Measurements from ENCODE around the gene CCDC91.
"Not testable (repeated sequence)": the region's sequence is repeated elsewhere in the genome, so short reads cannot be mapped to it uniquely, and the experiment has no call there.

Gene CCDC91

GRCh38 chr12:28374556-28374955 lies 184.3 kb downstream of the CCDC91 start:
- Histone ChIP-seq H3K4me1 (ENCODE audit: control insufficient read depth, insufficient read depth, low read depth, low read length) (no peaks in the 10 kb centered on the region), H3K4ac (ENCODE audit: low read depth in 1 of 2, low read length in 2 of 2) (no peak overlapping the region), H3K14ac (ENCODE audit: low read length in 2 of 2) (no peak overlapping the region), H3K23ac (ENCODE audit: low read length in 2 of 2) (no peak overlapping the region), H3K27ac (ENCODE audit: low read length, poor library complexity, severe bottlenecking) (no peak overlapping the region), H3K9me3 (ENCODE audit: control insufficient read depth, low read length) (peaks cover 35% of the 10 kb centered on the region), H2AK5ac (ENCODE audit: low read length, severe bottlenecking) (no peak overlapping the region), H2BK120ac (ENCODE audit: low read depth, low read length) (no peak overlapping the region), H3K18ac (ENCODE audit: low read depth in 1 of 2, low read length in 2 of 2) (no peak overlapping the region), H3K79me1 (replicated peaks; ENCODE audit: low read length, poor library complexity, severe bottlenecking) (no peaks in the 10 kb centered on the region), H4K8ac (ENCODE audit: low read length) (no peak overlapping the region), H3K4me3 (ENCODE audit: insufficient read depth in 1 of 2, low read depth in 1 of 2, low read length in 2 of 2) (no peak overlapping the region), H2BK15ac (ENCODE audit: low read depth, poor library complexity, severe bottlenecking) (no peak overlapping the region), H3K27me3 (ENCODE audit: control insufficient read depth in 1 of 2, insufficient read depth in 1 of 2, low read length in 2 of 2) (no peaks in the 10 kb centered on the region), H3K9ac (ENCODE audit: low read length) (peak overlapping the region; percentile 49), H3K4me2 (ENCODE audit: low read length, poor library complexity, severe bottlenecking) (no peak overlapping the region), H3K36me3 (ENCODE audit: control insufficient read depth in 1 of 2, insufficient read depth in 2 of 2, low read depth in 1 of 2, low read length in 2 of 2) (peaks cover 2 to 11% of the 10 kb centered on the region in 2 experiments), H4K91ac (ENCODE audit: low read length) (no peak overlapping the region), H2BK12ac (ENCODE audit: low read length in 2 of 2) (no peak overlapping the region), H2BK5ac (ENCODE audit: low read depth, low read length, poor library complexity, severe bottlenecking) (no peak overlapping the region), H2AFZ (ENCODE audit: low read depth, low read length) (no peak overlapping the region)
- DNase-seq: no peak

- Histone ChIP-seq H3K36me3 (ENCODE audit: control insufficient read depth in 1 of 2, insufficient read depth in 2 of 2, low read depth in 1 of 2, low read length in 2 of 2) (no peaks in the 10 kb centered on the region), H3K9ac (ENCODE audit: low read length) (no peak overlapping the region)
These were observed 188.5 kb downstream of the CCDC91 start for GRCh38 chr12:28378736-28379135.

GRCh38 chr12:28379779-28380178 lies 189.5 kb downstream of the CCDC91 start:
- H3K4me1 ChIP-seq (ENCODE audit: control insufficient read depth, insufficient read depth, low read depth, low read length); H3K4ac ChIP-seq (ENCODE audit: low read depth in 1 of 2, low read length in 2 of 2); H2BK12ac ChIP-seq (ENCODE audit: low read length in 2 of 2); H2BK120ac ChIP-seq (ENCODE audit: low read depth, low read length); H3K36me3 ChIP-seq (ENCODE audit: control insufficient read depth in 1 of 2, insufficient read depth in 2 of 2, low read depth in 1 of 2, low read length in 2 of 2); H2BK5ac ChIP-seq (ENCODE audit: low read depth, low read length, poor library complexity, severe bottlenecking); H3K27me3 ChIP-seq (ENCODE audit: control insufficient read depth in 1 of 2, insufficient read depth in 1 of 2, low read length in 2 of 2); H3K4me2 ChIP-seq (ENCODE audit: low read length, poor library complexity, severe bottlenecking); DNase-seq; H2AFZ ChIP-seq (ENCODE audit: low read depth, low read length); H3K23ac ChIP-seq (ENCODE audit: low read length in 2 of 2); H3K14ac ChIP-seq (ENCODE audit: low read length in 2 of 2); H3K18ac ChIP-seq (ENCODE audit: low read depth in 1 of 2, low read length in 2 of 2); H4K8ac ChIP-seq (ENCODE audit: low read length); H3K9ac ChIP-seq (ENCODE audit: low read length); H4K91ac ChIP-seq (ENCODE audit: low read length); H2AK5ac ChIP-seq (ENCODE audit: low read length, severe bottlenecking); H3K9me3 ChIP-seq (ENCODE audit: control insufficient read depth, low read length); H2BK15ac ChIP-seq (ENCODE audit: low read depth, poor library complexity, severe bottlenecking); H3K4me3 ChIP-seq (ENCODE audit: insufficient read depth in 1 of 2, low read depth in 1 of 2, low read length in 2 of 2); H3K79me1 ChIP-seq (replicated peaks; ENCODE audit: low read length, poor library complexity, severe bottlenecking); H3K27ac ChIP-seq (ENCODE audit: low read length, poor library complexity, severe bottlenecking): not testable (repeated sequence)
- WGBS: 100% methylated on average over 1 of the region's 3 CpGs

More at GRCh38 chr12:28378736-28379135, 188.5 kb downstream of the CCDC91 start:
- H3K23ac ChIP-seq (ENCODE audit: low read length in 2 of 2): no peak overlapping the region
- H2BK120ac ChIP-seq (ENCODE audit: low read depth, low read length): no peak overlapping the region
- no peaks in the 10 kb centered on the region for H3K4me1 ChIP-seq (ENCODE audit: control insufficient read depth, insufficient read depth, low read depth, low read length)
- no peak overlapping the region for H4K91ac ChIP-seq (ENCODE audit: low read length)
- H3K4me3 ChIP-seq (ENCODE audit: insufficient read depth in 1 of 2, low read depth in 1 of 2, low read length in 2 of 2): no peak overlapping the region
- H3K4me2 ChIP-seq (ENCODE audit: low read length, poor library complexity, severe bottlenecking): no peak overlapping the region
- H3K14ac ChIP-seq (ENCODE audit: low read length in 2 of 2): no peak overlapping the region
- H3K4ac ChIP-seq (ENCODE audit: low read depth in 1 of 2, low read length in 2 of 2): no peak overlapping the region
- H3K27ac ChIP-seq (ENCODE audit: low read length, poor library complexity, severe bottlenecking): no peak overlapping the region
- H2BK12ac ChIP-seq (ENCODE audit: low read length in 2 of 2): no peak overlapping the region
- no peak overlapping the region for H2BK5ac ChIP-seq (ENCODE audit: low read depth, low read length, poor library complexity, severe bottlenecking)
- H2AK5ac ChIP-seq (ENCODE audit: low read length, severe bottlenecking): no peak overlapping the region
- no peaks in the 10 kb centered on the region for H3K79me1 ChIP-seq (replicated peaks; ENCODE audit: low read length, poor library complexity, severe bottlenecking)
- H2AFZ ChIP-seq (ENCODE audit: low read depth, low read length): no peak overlapping the region
- no peak for DNase-seq
- no peak overlapping the region for H3K18ac ChIP-seq (ENCODE audit: low read depth in 1 of 2, low read length in 2 of 2)
- no peak overlapping the region for H4K8ac ChIP-seq (ENCODE audit: low read length)
- no peaks in the 10 kb centered on the region for H3K27me3 ChIP-seq (ENCODE audit: control insufficient read depth in 1 of 2, insufficient read depth in 1 of 2, low read length in 2 of 2)
- no peak overlapping the region for H2BK15ac ChIP-seq (ENCODE audit: low read depth, poor library complexity, severe bottlenecking)
- peaks cover under 1% of the 10 kb centered on the region for H3K9me3 ChIP-seq (ENCODE audit: control insufficient read depth, low read length)

GRCh38 chr12:28383368-28383767 lies 193.1 kb downstream of the CCDC91 start:
- Histone ChIP-seq H3K4ac (ENCODE audit: low read depth in 1 of 2, low read length in 2 of 2) (no peak overlapping the region), H2BK15ac (ENCODE audit: low read depth, poor library complexity, severe bottlenecking) (no peak overlapping the region), H2BK12ac (ENCODE audit: low read length in 2 of 2) (no peak overlapping the region), H3K27me3 (ENCODE audit: control insufficient read depth in 1 of 2, insufficient read depth in 1 of 2, low read length in 2 of 2) (no peaks in the 10 kb centered on the region), H3K4me2 (ENCODE audit: low read length, poor library complexity, severe bottlenecking) (no peak overlapping the region), H3K79me1 (replicated peaks; ENCODE audit: low read length, poor library complexity, severe bottlenecking) (no peaks in the 10 kb centered on the region), H3K18ac (ENCODE audit: low read depth in 1 of 2, low read length in 2 of 2) (no peak overlapping the region), H4K91ac (ENCODE audit: low read length) (no peak overlapping the region), H3K27ac (ENCODE audit: low read length, poor library complexity, severe bottlenecking) (no peak overlapping the region), H4K8ac (ENCODE audit: low read length) (no peak overlapping the region), H2BK5ac (ENCODE audit: low read depth, low read length, poor library complexity, severe bottlenecking) (no peak overlapping the region), H2AFZ (ENCODE audit: low read depth, low read length) (no peak overlapping the region), H3K23ac (ENCODE audit: low read length in 2 of 2) (no peak overlapping the region), H3K4me1 (ENCODE audit: control insufficient read depth, insufficient read depth, low read depth, low read length) (no peaks in the 10 kb centered on the region), H3K14ac (ENCODE audit: low read length in 2 of 2) (no peak overlapping the region), H2AK5ac (ENCODE audit: low read length, severe bottlenecking) (no peak overlapping the region), H3K36me3 (ENCODE audit: control insufficient read depth in 1 of 2, insufficient read depth in 2 of 2, low read depth in 1 of 2, low read length in 2 of 2) (no peaks in the 10 kb centered on the region), H3K4me3 (ENCODE audit: insufficient read depth in 1 of 2, low read depth in 1 of 2, low read length in 2 of 2) (no peak overlapping the region), H3K9me3 (ENCODE audit: control insufficient read depth, low read length) (peaks cover 10% of the 10 kb centered on the region), H2BK120ac (ENCODE audit: low read depth, low read length) (no peak overlapping the region), H3K9ac (ENCODE audit: low read length) (no peak overlapping the region)
- 88% methylated on average over 1 of the region's 1 CpG for WGBS
- DNase-seq: no peak

Data from mesenchymal stem cell (in vitro differentiated cells and primary cell).